Measurements from ENCODE around the gene LRTM2.

The LRTM2 gene

DNA sequence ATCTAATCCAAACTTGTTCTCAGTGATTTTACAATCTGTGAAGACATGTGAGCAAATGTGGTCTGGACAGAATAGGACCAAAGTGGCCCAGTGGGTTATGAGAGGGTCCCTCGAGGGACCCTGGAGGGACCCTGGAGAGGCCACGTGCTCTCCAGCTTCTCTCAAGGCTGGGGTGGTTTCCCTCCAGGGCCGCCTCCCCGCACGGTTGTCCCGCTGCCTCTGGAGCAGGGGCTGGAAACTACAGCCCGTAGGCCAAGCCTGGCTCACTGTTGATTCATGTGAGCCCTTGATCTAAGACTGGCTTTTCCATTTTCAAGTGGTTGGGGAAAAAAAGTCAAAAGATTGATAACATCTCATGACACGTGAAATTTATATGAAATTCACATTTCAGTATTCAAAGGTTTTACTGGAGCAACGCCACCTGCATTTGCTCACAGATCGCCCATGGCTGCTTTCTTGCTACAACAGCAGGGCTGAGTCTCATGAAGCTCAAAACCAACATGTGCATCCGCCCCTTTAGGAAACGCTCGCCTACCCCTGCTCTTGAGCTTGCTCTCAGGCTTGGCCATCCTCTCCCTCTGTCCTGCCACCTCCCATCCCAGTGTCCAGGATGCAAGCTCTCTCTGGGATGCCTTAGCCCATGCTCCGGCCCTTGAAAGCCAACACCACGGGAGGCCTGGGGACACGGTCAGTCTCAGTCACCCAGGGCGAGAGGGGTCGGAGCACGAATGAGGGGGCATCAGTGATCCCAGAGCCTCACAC is 12.1 kb upstream of the LRTM2 start:
- Histone ChIP-seq H3K9me3 (no peaks in the 10 kb centered on the region), H3K4me1 (ENCODE audit: control insufficient read depth in 1 of 2, insufficient read depth in 1 of 2, low read depth in 1 of 2, low read length in 1 of 2) (peaks cover 28 to 29% of the 10 kb centered on the region in 2 experiments), H3K27me3 (no peaks in the 10 kb centered on the region), H3K36me3 (no peaks in the 10 kb centered on the region), H3K27ac (no peak overlapping the region), H3K4me3 (ENCODE audit: low read depth in 1 of 2, low read length in 1 of 2) (no peak overlapping the region)
- TF ChIP-seq, protein P1, sequence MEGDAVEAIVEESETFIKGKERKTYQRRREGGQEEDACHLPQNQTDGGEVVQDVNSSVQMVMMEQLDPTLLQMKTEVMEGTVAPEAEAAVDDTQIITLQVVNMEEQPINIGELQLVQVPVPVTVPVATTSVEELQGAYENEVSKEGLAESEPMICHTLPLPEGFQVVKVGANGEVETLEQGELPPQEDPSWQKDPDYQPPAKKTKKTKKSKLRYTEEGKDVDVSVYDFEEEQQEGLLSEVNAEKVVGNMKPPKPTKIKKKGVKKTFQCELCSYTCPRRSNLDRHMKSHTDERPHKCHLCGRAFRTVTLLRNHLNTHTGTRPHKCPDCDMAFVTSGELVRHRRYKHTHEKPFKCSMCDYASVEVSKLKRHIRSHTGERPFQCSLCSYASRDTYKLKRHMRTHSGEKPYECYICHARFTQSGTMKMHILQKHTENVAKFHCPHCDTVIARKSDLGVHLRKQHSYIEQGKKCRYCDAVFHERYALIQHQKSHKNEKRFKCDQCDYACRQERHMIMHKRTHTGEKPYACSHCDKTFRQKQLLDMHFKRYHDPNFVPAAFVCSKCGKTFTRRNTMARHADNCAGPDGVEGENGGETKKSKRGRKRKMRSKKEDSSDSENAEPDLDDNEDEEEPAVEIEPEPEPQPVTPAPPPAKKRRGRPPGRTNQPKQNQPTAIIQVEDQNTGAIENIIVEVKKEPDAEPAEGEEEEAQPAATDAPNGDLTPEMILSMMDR (IDR thresholded peaks at IDR 0.05) = no peak

DNA sequence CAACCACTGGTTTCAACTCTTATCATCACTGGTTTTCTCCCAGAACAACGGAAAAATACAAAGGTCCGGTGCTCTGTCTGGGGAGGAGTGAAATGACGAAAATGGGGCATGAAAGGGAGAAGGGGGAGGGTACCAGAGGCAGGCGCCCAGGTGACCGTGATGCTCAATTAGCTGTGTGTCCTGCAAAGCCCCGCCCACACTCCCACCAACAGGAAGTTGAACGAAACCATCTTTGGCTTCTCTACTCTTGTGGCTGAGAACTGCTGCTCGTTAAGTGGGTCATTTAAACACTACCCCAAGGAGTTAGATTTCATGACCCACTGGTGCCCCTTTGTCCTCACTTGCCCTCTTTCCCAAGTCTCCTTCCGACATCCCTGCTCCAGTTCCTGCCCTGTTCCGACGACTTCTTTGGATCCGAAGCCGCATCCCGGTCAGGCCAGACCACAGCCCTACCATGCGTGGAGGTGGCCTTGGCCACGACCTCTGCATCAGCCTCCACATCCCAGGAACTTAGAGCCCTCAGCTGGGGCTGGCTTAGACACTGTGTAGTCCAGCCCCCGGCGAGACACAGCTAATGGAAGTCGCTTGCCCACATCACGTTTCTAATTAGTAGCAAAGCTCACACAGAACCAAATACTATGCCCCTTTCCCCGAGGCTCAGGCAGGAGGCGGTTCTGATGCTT is 11.4 kb upstream of the LRTM2 start:
- TF ChIP-seq, protein P1 (IDR thresholded peaks at IDR 0.05) = no peak
- Histone ChIP-seq H3K4me3 (ENCODE audit: low read depth in 1 of 2, low read length in 1 of 2) (no peak overlapping the region), H3K4me1 (ENCODE audit: control insufficient read depth in 1 of 2, insufficient read depth in 1 of 2, low read depth in 1 of 2, low read length in 1 of 2) (peaks cover 35 to 37% of the 10 kb centered on the region in 2 experiments), H3K27ac (peak overlapping the region; percentile 53), H3K9me3 (no peaks in the 10 kb centered on the region), H3K36me3 (no peaks in the 10 kb centered on the region), H3K27me3 (no peaks in the 10 kb centered on the region)

DNA sequence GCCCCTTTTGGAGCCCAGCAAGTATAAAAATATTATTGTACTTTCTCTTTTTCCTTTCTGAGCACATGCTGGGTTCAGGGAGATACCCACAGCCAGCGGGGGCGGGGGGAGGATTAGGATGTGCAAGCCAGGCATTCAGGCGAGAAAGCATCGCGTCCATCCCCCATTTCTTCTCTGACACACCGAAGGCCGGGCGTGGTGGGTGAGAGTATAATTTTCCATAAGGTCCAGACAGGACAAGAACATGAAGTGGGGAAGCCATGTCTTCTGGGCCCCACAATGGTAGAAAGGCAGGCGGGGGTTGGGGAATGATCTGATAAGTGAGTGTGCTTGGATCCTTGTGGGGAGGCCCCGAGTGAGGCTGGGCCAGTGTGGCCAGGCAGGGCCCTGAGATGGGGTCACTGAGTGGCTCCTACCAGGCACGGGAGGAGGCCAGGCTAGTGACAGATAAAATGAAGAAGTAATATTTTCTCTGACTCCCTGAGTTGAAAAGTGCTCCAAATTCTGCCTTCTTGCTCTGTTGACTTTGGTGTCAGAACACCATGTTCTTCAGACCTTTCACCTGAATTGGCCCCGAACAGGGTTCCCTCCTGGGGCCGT is 10.7 kb upstream of the LRTM2 start:
- peaks cover 41% of the 10 kb centered on the region in 2 experiments for H3K4me1 ChIP-seq (ENCODE audit: control insufficient read depth in 1 of 2, insufficient read depth in 1 of 2, low read depth in 1 of 2, low read length in 1 of 2)
- H3K27me3 ChIP-seq = no peaks in the 10 kb centered on the region
- H3K36me3 ChIP-seq = no peaks in the 10 kb centered on the region
- TF ChIP-seq, protein P1 (IDR thresholded peaks at IDR 0.05) = no peak
- no peaks in the 10 kb centered on the region for H3K9me3 ChIP-seq
- H3K27ac ChIP-seq = peak overlapping the region; percentile 53
- H3K4me3 ChIP-seq (ENCODE audit: low read depth in 1 of 2, low read length in 1 of 2) = no peak overlapping the region

DNA sequence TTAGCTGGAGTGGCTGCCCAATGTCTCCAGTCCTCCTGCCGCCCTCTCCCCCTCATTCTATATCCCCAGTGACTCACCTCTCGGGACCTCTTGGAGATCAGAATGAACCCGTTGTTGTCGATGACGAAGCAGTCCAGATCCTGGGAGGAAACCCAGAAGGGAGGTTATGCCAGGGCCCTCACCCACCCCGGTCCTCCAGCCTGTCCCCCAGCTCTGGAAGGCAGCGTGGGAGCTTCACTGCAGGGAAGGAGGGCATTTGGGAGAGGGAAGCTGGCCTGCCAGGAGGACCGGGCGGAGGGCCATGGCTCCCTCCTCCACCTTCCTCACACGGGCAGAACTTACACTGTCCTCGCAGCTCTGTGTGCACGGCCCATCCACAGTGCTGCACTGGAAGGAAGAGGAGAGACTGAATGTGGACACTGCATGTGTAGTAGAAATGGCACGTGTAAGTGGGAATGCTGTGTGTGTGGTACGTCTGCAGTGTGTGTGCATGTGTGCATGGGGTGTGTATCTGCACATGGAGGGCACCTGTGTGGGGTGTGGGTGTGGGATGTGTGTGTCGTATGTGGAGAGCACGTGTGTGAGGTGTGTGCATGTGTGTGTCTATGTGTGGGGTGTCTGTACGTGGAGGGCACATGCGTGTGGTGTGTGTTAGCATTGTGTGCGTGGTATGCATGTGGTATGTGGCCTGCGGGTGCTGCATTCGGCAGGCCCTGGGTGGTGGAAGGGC is 10.0 kb upstream of the LRTM2 start:
- Histone ChIP-seq H3K4me1 (ENCODE audit: control insufficient read depth in 1 of 2, insufficient read depth in 1 of 2, low read depth in 1 of 2, low read length in 1 of 2) (peaks cover 38 to 41% of the 10 kb centered on the region in 2 experiments), H3K9me3 (no peaks in the 10 kb centered on the region)

DNA sequence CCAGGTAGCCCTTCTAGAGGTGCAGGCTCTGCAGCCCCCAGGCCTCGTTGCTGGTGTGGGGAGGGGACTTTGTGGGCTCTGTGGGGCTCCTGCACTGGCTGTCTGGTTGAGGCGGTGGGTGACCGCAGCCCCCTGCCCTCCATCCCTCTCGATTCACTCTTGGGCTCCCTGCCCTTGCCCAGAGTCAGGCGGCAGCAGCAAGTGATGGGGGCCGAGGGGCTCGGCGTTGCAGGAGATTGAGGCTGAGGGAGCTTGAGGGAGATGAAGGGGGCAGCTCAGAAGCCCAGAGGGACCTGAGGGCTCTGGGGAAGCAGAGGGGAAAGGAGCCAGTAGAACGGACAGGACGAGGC is 9.5 kb upstream of the LRTM2 start:
- Histone ChIP-seq H3K4me3 (ENCODE audit: low read depth in 1 of 2, low read length in 1 of 2) (no peak overlapping the region), H3K36me3 (no peaks in the 10 kb centered on the region), H3K27me3 (peaks cover 7% of the 10 kb centered on the region), H3K4me1 (ENCODE audit: control insufficient read depth in 1 of 2, insufficient read depth in 1 of 2, low read depth in 1 of 2, low read length in 1 of 2) (peaks cover 38 to 41% of the 10 kb centered on the region in 2 experiments), H3K27ac (peak overlapping the region; percentile 97), H3K9me3 (no peaks in the 10 kb centered on the region)
- TF ChIP-seq, protein P1 (IDR thresholded peaks at IDR 0.05) = no peak

More for the DNA sequence above, 10.0 kb upstream of the LRTM2 start:
- Histone ChIP-seq H3K4me3 (ENCODE audit: low read depth in 1 of 2, low read length in 1 of 2) (no peak overlapping the region), H3K36me3 (no peaks in the 10 kb centered on the region), H3K27ac (peak overlapping the region; percentile 53), H3K27me3 (peaks cover 2% of the 10 kb centered on the region)
- TF ChIP-seq, protein P1 (IDR thresholded peaks at IDR 0.05) = no peak
